ENCODE results near the gene PLCG2. TPM values are rescaled to one million over a fixed set of nuclear protein-coding genes. Genes with fewer than 3 reads are reported as not detected.
"Not testable (repeated sequence)": the region's sequence is repeated elsewhere in the genome, so short reads cannot be mapped to it uniquely, and the experiment has no call there.

Gene PLCG2
- total RNA-seq, 2 donors from 2014 or later = 6.6 to 11.0 TPM

DNA sequence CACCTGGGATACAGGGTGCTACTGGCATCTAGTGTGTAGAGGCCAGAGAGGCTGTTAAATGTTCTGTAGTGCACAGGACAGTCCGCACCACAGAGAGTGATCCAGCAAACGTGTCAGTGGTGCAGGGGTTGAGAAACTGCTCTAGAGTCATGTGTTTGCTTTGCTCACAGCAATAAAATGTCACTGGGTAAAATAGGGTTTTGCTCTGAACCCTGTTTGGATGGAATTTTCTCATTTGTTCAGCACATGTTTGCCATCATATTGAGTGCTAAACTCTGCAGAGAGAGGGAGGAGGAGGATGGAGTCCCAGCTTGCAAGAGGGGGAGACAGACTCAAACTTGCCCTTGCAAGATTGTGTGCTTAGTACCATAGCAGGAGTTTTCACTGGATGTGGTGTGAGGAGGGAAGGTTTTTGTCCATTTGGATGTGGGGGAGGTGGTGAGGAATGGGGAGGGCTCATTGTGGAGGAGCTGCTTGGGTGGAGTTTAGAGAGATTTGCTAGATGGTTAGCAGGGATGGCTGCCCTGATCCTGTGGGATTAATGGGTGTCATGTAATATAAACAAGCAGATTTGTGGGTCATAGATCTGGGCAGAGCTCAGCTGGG is 11.8 kb downstream of the PLCG2 start:
- ATAC-seq (replicated peaks) = no peak
- no peak overlapping the region for H3K27ac Mint-ChIP-seq
- no peak overlapping the region for H3K4me3 Mint-ChIP-seq
- H3K27me3 Mint-ChIP-seq = no peaks in the 10 kb centered on the region
- H3K4me1 Mint-ChIP-seq = no peaks in the 10 kb centered on the region
- no peaks in the 10 kb centered on the region for H3K36me3 Mint-ChIP-seq (ENCODE audit: low read depth)
- H3K9me3 Mint-ChIP-seq = no peaks in the 10 kb centered on the region

DNA sequence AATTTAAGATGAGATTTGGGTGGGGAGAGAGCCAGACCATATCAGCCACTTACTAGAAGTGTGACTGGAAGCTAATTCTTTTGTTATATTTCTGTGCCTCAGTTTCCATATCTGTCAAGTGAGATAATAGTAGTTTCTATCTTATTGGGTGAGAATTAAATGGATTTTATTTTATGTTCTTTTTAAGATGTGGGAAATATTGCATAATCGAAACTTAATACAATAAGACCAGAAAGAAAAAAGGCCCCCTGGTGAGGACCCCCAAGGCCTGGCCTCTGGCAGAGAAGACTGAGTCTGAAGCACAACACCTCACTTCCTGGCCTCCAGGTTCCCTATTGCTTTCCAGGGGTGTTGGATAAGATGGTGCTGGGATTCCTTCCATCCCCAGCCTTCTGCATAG is 13.7 kb downstream of the PLCG2 start:
- Mint-ChIP-seq H3K27ac (no peak overlapping the region), H3K4me1 (no peaks in the 10 kb centered on the region), H3K27me3 (no peaks in the 10 kb centered on the region), H3K4me3 (no peak overlapping the region), H3K9me3 (no peaks in the 10 kb centered on the region), H3K36me3 (ENCODE audit: low read depth) (no peaks in the 10 kb centered on the region)
- no peak for ATAC-seq (replicated peaks)

DNA sequence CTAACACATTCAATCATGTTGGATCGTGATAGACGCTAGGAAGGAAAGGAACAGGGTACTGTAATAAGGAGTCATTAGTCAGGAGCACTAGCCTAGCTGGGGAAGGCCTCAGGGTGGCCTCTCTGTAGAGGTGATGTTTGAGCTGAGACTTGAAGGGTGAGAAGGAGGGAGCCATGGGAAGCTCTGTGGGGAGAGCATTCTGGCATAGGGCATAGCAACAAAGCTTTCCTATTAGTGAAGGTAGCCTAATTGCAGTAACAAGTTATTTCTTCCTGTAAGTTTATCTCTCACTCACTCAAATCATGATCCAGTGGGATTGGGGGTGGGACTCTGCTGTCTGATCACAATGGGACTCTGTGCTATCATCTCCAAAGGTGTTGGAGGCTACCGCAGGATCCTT is 16.1 kb downstream of the PLCG2 start:
- Mint-ChIP-seq H3K4me1 (peaks cover 7% of the 10 kb centered on the region), H3K4me3 (no peak overlapping the region), H3K36me3 (ENCODE audit: low read depth) (no peaks in the 10 kb centered on the region), H3K9me3 (no peaks in the 10 kb centered on the region), H3K27me3 (no peaks in the 10 kb centered on the region), H3K27ac (no peak overlapping the region)
- no peak for ATAC-seq (replicated peaks)

DNA sequence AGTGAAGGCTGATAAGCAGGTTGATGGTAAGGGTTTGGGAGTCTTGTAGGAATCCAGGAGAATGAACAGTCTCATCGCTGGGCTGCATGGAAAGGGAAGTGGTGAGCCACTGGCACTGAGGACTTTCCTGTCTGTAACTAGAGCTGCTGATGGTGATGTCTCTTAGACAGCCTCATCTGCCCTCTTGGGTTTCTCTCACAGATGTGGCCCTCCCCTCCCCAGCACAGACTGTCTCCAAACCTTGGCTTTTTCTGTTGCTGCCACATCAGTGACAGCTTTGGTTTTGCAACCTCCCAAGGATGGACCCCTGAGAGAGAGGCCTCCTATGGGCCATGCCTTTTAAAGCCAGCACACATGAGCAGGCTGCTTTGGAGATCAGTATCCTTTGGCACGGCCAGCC is 16.9 kb downstream of the PLCG2 start:
- Mint-ChIP-seq H3K36me3 (ENCODE audit: low read depth) (no peaks in the 10 kb centered on the region), H3K27ac (no peak overlapping the region), H3K4me3 (no peak overlapping the region), H3K9me3 (no peaks in the 10 kb centered on the region), H3K4me1 (peaks cover 7% of the 10 kb centered on the region), H3K27me3 (no peaks in the 10 kb centered on the region)
- no peak for ATAC-seq (replicated peaks)

DNA sequence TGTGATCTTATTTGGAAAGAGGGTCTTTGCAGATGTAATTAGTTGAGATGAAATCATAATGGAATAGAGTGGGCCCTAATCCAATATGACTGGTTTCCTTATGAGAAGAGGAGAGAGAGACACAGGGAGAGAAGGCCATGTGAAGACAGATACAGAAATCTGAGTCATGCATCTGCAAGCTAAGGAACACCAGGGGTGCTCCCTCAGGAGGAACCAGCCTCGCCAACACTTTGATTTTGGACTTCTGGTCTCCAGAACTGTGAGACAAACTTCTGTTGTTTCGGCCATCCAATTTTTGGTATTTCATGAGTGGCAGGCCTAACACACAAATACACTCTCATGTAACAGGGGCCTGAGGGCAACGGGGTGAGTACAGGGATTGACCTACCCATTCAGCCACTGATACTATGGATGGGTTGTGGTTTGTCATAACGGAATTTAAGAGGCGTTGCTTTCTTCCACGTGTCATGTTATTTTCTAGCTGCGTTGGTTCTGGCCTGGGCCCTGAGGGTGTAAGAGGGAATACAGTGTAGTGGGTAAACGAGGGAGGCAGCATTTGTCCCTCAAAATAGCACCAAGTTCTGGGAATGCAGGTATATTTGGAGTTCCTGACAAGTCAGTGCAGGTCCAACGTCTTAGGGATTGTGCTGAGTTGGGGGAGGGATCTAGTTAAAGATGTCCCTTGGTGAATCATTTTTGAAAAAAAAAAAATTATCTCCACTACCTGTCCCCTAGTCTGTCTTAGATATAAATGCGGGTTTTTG is 17.7 kb downstream of the PLCG2 start:
- no peak for ATAC-seq (replicated peaks)
- H3K36me3 Mint-ChIP-seq (ENCODE audit: low read depth) = no peaks in the 10 kb centered on the region
- H3K27ac Mint-ChIP-seq = no peak overlapping the region
- no peaks in the 10 kb centered on the region for H3K9me3 Mint-ChIP-seq
- H3K4me3 Mint-ChIP-seq = no peak overlapping the region
- no peaks in the 10 kb centered on the region for H3K27me3 Mint-ChIP-seq
- peaks cover 7% of the 10 kb centered on the region for H3K4me1 Mint-ChIP-seq

DNA sequence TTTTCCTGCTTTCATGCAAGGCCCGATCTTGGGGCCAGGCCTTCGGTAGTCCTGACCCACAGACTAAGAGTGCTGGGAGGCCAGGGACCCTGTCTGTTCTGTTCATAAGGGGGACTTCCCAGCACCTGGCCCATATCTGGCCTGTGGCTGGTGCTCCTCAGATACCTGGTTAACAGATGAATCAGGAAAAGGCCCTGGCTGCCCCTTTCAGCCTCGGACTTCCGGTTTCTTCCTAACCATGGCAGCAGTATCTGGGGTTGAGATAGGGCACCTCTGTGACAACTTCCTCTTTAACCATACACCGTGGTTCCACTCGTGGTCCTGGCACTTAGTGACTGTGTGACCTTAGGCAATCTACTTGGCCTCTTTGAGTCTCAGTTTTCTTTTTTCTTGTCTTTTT is 18.4 kb downstream of the PLCG2 start:
- Mint-ChIP-seq H3K4me3 (no peak overlapping the region), H3K4me1 (peaks cover 7% of the 10 kb centered on the region), H3K27ac (no peak overlapping the region), H3K9me3 (no peaks in the 10 kb centered on the region), H3K36me3 (ENCODE audit: low read depth) (no peaks in the 10 kb centered on the region), H3K27me3 (no peaks in the 10 kb centered on the region)
- peak; percentile 48 for ATAC-seq (replicated peaks)

DNA sequence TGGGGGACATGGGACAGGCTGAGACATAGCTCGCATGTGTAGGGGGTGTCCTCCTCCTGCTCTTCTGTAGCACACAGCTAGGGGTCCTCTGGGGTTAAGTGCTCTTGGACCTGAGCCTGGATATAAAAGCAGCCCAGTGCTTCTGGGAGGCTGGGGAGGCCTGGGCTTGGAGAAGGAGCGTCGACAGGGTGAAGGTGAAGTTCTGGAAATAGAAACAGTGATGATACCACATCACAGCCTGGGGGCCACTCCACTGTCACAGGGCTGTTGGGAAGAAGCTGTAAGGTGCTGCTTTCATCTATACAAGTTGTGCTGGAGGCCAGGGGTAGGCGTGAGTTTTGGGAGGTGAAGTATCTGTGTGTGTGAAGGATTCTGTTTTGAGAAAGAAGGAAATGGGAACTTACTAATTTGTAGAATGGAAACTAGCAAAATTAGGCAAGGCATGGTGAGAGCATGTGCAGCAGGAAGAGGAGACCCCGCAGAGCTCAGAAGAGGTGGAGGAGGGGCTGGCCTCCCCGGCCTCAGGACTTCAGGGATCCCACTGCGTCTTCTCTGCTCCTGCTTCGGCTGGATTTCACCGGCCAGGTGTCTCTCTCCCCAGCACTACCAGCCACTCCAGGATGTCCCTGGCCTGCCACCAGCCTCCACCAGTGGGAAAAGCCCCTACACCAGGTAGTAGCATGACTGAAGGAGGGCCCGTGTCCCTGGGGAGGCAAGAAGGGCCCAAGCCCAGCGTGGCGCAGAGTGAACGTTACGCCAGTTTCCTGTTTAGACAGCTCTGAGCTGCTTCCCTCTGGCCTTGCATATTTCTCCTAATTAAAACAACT is 19.4 kb downstream of the PLCG2 start:
- ATAC-seq (replicated peaks) = peak; percentile 81
- Mint-ChIP-seq H3K27me3 (no peaks in the 10 kb centered on the region), H3K36me3 (ENCODE audit: low read depth) (no peaks in the 10 kb centered on the region), H3K27ac (peak overlapping the region; percentile 58), H3K4me1 (peaks cover 7% of the 10 kb centered on the region), H3K9me3 (no peaks in the 10 kb centered on the region), H3K4me3 (peak overlapping the region; percentile 52)

- H3K4me3 Mint-ChIP-seq = peak overlapping the region; percentile 52
- no peaks in the 10 kb centered on the region for H3K36me3 Mint-ChIP-seq (ENCODE audit: low read depth)
- H3K27me3 Mint-ChIP-seq = no peaks in the 10 kb centered on the region
- no peak for ATAC-seq (replicated peaks)
- H3K4me1 Mint-ChIP-seq = peaks cover 7% of the 10 kb centered on the region
- H3K27ac Mint-ChIP-seq = peak overlapping the region; percentile 58
- no peaks in the 10 kb centered on the region for H3K9me3 Mint-ChIP-seq
Observed at GRCh38 chr16:81799138-81799504, 20.0 kb downstream of the PLCG2 start.

DNA sequence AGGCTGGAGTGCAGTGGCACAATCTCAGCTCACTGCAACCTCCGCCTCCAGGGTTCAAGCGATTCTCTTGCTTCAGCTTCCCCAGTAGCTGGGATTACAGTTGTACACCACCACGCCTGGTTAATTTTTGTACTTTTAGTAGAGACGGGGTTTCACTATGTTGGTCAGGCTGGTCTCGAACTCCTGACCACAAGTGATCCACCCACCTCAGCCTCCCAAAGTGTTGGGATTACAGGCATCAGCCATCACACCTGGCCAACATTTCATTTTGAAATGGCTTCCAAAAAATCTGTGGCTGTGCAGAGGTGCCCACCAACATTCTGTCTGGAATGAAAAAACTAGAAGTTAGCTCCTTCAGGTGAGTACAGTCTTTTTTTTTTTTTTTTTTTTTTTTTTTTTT is 22.6 kb downstream of the PLCG2 start:
- not testable (repeated sequence) for ATAC-seq (replicated peaks); H3K36me3 Mint-ChIP-seq (ENCODE audit: low read depth); H3K4me3 Mint-ChIP-seq; H3K4me1 Mint-ChIP-seq; H3K27ac Mint-ChIP-seq; H3K27me3 Mint-ChIP-seq; H3K9me3 Mint-ChIP-seq

- Mint-ChIP-seq H3K27ac (no peak overlapping the region), H3K4me3 (no peak overlapping the region), H3K27me3 (no peaks in the 10 kb centered on the region), H3K36me3 (ENCODE audit: low read depth) (no peaks in the 10 kb centered on the region), H3K4me1 (peaks cover 9% of the 10 kb centered on the region), H3K9me3 (no peaks in the 10 kb centered on the region)
- no peak for ATAC-seq (replicated peaks)
Observed at GRCh38 chr16:81803332-81803731, 24.2 kb downstream of the PLCG2 start.

DNA sequence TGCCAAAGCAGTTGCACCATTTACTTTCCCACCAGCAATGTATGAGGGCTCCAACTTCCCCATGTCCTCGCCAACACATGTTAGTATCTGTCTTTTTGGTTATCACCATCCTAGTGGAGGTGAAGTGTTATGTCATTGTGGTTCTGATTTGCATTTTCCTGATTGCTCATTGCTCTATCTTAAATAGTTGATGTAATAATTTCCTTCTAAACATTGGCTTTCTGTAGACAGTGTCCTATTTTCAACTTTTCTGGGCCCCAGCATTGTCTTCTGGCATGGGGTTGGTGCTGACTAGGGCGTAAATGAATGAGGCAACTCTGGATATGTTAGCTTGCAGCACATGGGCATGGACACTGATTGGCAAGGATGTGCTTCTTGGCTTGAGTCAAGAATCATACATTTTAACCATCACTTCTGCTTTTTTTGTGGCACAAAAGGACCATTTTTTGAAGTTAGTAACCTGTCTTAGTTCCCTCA is 25.1 kb downstream of the PLCG2 start:
- Mint-ChIP-seq H3K4me3 (no peak overlapping the region), H3K9me3 (no peaks in the 10 kb centered on the region), H3K4me1 (peaks cover 5% of the 10 kb centered on the region), H3K36me3 (ENCODE audit: low read depth) (no peaks in the 10 kb centered on the region), H3K27ac (no peak overlapping the region), H3K27me3 (no peaks in the 10 kb centered on the region)
- ATAC-seq (replicated peaks) = peak; percentile 16

DNA sequence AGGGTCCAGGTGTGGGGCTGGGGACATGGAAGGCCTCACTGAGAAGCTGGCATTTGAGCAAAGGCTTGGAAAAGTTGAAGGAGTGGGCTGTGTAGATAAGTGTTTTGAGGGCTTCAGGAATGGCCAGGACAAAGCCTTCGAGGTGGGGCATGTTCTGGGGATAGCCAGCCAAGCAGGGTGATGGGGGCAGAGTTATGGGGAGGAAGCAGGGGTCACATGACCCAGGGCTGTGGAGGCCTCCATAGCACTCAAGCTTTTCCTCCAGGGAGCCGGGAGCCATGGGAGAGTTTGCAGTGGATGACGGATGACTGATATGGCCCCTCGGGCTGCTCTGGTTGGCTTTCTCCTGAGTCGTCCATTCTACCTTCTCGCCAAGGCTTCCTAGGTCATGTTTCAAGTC is 27.6 kb downstream of the PLCG2 start:
- no peak for ATAC-seq (replicated peaks)
- no peak overlapping the region for H3K4me3 Mint-ChIP-seq
- H3K27ac Mint-ChIP-seq = no peak overlapping the region
- no peaks in the 10 kb centered on the region for H3K27me3 Mint-ChIP-seq
- H3K9me3 Mint-ChIP-seq = no peaks in the 10 kb centered on the region
- H3K36me3 Mint-ChIP-seq (ENCODE audit: low read depth) = no peaks in the 10 kb centered on the region
- H3K4me1 Mint-ChIP-seq = peaks cover 5% of the 10 kb centered on the region

GRCh38 chr16:81807767-81808358 is 28.8 kb downstream of the PLCG2 start:
- no peaks in the 10 kb centered on the region for H3K9me3 Mint-ChIP-seq
- H3K27ac Mint-ChIP-seq = no peak overlapping the region
- no peak for ATAC-seq (replicated peaks)
- H3K36me3 Mint-ChIP-seq (ENCODE audit: low read depth) = no peaks in the 10 kb centered on the region
- no peak overlapping the region for H3K4me3 Mint-ChIP-seq
- H3K4me1 Mint-ChIP-seq = peaks cover 5% of the 10 kb centered on the region
- no peaks in the 10 kb centered on the region for H3K27me3 Mint-ChIP-seq

DNA sequence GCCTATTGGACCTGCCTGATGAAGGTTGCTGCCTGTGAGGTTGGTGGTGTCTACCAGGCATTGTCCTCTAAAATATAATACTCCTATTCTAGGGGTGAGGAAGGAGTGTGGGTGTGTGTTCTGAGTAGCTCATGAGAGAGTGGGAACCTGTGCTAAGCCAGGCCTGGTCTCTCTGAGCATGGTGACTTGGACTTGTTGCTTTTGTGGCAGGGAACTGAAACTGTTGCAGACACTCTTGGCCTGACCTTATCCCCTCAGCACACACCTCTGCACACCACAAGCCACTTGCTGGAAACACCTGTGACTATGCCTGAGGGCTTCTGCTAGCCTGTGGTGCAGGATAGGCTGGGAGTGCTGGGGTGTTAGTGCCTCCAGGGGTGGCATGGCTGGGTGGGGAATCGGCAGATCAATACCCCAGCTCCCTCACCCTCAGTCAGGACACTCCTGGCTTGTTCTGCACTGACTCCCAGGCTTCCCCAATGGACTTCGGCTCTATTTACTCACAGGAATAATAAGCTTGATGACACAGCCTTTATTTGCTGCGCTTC is 29.9 kb downstream of the PLCG2 start:
- peak; percentile 78 for ATAC-seq (replicated peaks)
- Mint-ChIP-seq H3K9me3 (no peaks in the 10 kb centered on the region), H3K36me3 (ENCODE audit: low read depth) (no peaks in the 10 kb centered on the region), H3K27ac (no peak overlapping the region), H3K27me3 (no peaks in the 10 kb centered on the region), H3K4me1 (peaks cover 5% of the 10 kb centered on the region), H3K4me3 (no peak overlapping the region)

Data from activated T-helper 17 cell treated with anti-CD3 and anti-CD28 coated beads, Interleukin-2, amount 50 U/mL, for 72 hours (primary cell).